Ovary (tissue), 9 donors: ENCODE measurements around the gene STARD7. TPM values are rescaled to one million over a fixed set of nuclear protein-coding genes. Genes with fewer than 3 reads are reported as not detected.

ENCODE experiments used
- DNase-seq, 5 donors: peaks; one replicate each; pipeline ENCODE4 v3.0.0-alpha.2; 2019 to 2020
- H3K27ac ChIP-seq, 2 donors: fragments of 200-600 bp; one replicate each; pipeline versions ENCODE4 v1.5.1 to v1.8.0; 2019 to 2022
- H3K27me3 ChIP-seq: fragments of 200-600 bp; one replicate; pipeline ENCODE4 v1.8.0; 2022
- H3K36me3 ChIP-seq: fragments of 200-600 bp; sonication (generic); one replicate; pipeline ENCODE4 v1.5.1; 2019
- H3K4me1 ChIP-seq: one replicate; pipeline ENCODE4 v1.8.1; 2013; ENCODE audit warnings: mild to moderate bottlenecking, moderate library complexity; ENCODE audit not compliant: insufficient read depth
- H3K4me3 ChIP-seq: fragments of 200-600 bp; sonication (generic); one replicate; pipeline ENCODE4 v1.5.1; 2017
- H3K9me3 ChIP-seq, 2 donors: fragments of 200-600 bp in 1 of 2; sonication (generic) in 1 of 2; one replicate each; pipeline versions ENCODE4 v1.5.1 to v1.8.1; 2013 to 2019; ENCODE audit warnings: mild to moderate bottlenecking in 1 of 2, moderate library complexity in 1 of 2
- CTCF ChIP-seq, 3 donors: fragments of 450-650 bp in 2 of 3; fragments of 200-600 bp in 1 of 3; IDR thresholded peaks; one replicate each; pipeline versions ENCODE4 v1.5.1 to v1.8.0; 2016 to 2022; ENCODE audit warnings: antibody characterized with exemption in 3 of 3, mild to moderate bottlenecking in 1 of 3
- EP300 ChIP-seq: sonication (generic); formaldehyde crosslinking; IDR thresholded peaks from one replicate; pipeline ENCODE4 v1.6.1; 2017; ENCODE audit warnings: antibody characterized with exemption
- POLR2A ChIP-seq: fragments of 450-650 bp; IDR thresholded peaks from one replicate; pipeline ENCODE4 v1.6.1; 2017; ENCODE audit warnings: antibody characterized with exemption, mild to moderate bottlenecking, moderate library complexity
- WGBS, 3 donors: extraction: QIAGEN DNeasy Blood & Tissue Kit in 1 of 3; methylation state at CpG; one replicate each; pipeline versions ENCODE4 v1.1.5 to v1.1.7; 2013 to 2017; 5-methylcytosine and 5-hydroxymethylcytosine counted together
- intact Hi-C, 4 donors: fragments of 100-400 bp; cut with DNase I; formaldehyde crosslinking; loops; one replicate each; pipeline versions ENCODE4 v1.11.0 to v1.15.1; 2022 to 2023
- polyA plus RNA-seq, 2 donors: library from polyadenylated mRNA; stranded (reverse); fragments of 200-250 nt in 1 of 2; fragments of 350-450 nt in 1 of 2; fragmentation: Illumina TruSeq in 1 of 2; extraction: RNeasy Lipid Tissue Mini Kit (QIAGEN cat#74804) in 1 of 2; gene quantifications; one replicate each; pipeline ENCODE4 v1.2.3, GENCODE V29; 2013 to 2014
- total RNA-seq, 7 donors: library from RNA; depleted of rRNA in 2 of 7; stranded (reverse); fragments of >200 nt in 2 of 7; fragmentation: NEBNext Ultra II Directional in 3 of 7; extraction: Animal tissue kit (Norgen Biotek cat#: 25700) in 3 of 7; gene quantifications; one replicate each; pipeline versions ENCODE4 v1.1.0 to v1.2.4, GENCODE V29; 2016 to 2023
- donor health status: DM: no; HTN: no; CAD: no; lungs with moderate emphysema.
- donor health status: DM: no; HTN: no; CAD: no.
- donor health status: Bipolar disorder and iron deficiency.
- donor health status: DM: yes; HTN: yes; CAD: no.
- donor health status: DM: no; HTN: no; CAD: no.
- donor health status: DM: yes; HTN: yes; CAD: no.

STARD7 gene
- total and polyA plus RNA-seq, 9 donors: 32.7 to 90.9 (median 73.8) TPM

GRCh38 chr2:96169868-96170507 lies 38.6 kb downstream of the STARD7 start:
- no peaks in the 10 kb centered on the region for H3K4me1 ChIP-seq
- intact Hi-C loops: loop anchor here in 1 of 4 donors (5.0 to 10.0 kb wide), 3 partner anchors 38 to 175 kb away; partner anchors contain the start of gene ANKRD36C
- H3K9me3 ChIP-seq: no peaks in the 10 kb centered on the region
- TF ChIP-seq EP300: no peak
- TF ChIP-seq POLR2A: no peak
- no peak for TF ChIP-seq CTCF (IDR thresholded peaks at IDR 0.05)
- no peak overlapping the region for H3K27ac ChIP-seq
- WGBS, 3 donors: 88 to 92% (median 88%) methylated on average over 2 of the region's 2 CpGs
- H3K27me3 ChIP-seq: no peaks in the 10 kb centered on the region
- H3K36me3 ChIP-seq: no peaks in the 10 kb centered on the region
- DNase-seq: no peak
- H3K4me3 ChIP-seq: no peak overlapping the region

- Histone ChIP-seq H3K4me3 (no peak overlapping the region), H3K27me3 (no peaks in the 10 kb centered on the region), H3K4me1 (no peaks in the 10 kb centered on the region), H3K9me3 (no peaks in the 10 kb centered on the region), H3K27ac (no peak overlapping the region), H3K36me3 (no peaks in the 10 kb centered on the region)
- DNase-seq: no peak
- 56 to 73% (median 68%) methylated on average over 6 of the region's 6 CpGs for WGBS, 3 donors
- intact Hi-C loops: no loop called here
- TF ChIP-seq POLR2A (no peak), CTCF (IDR thresholded peaks at IDR 0.05) (no peak), EP300 (no peak)
Measured at GRCh38 chr2:96167407-96168013, 41.1 kb downstream of the STARD7 start.

DNA sequence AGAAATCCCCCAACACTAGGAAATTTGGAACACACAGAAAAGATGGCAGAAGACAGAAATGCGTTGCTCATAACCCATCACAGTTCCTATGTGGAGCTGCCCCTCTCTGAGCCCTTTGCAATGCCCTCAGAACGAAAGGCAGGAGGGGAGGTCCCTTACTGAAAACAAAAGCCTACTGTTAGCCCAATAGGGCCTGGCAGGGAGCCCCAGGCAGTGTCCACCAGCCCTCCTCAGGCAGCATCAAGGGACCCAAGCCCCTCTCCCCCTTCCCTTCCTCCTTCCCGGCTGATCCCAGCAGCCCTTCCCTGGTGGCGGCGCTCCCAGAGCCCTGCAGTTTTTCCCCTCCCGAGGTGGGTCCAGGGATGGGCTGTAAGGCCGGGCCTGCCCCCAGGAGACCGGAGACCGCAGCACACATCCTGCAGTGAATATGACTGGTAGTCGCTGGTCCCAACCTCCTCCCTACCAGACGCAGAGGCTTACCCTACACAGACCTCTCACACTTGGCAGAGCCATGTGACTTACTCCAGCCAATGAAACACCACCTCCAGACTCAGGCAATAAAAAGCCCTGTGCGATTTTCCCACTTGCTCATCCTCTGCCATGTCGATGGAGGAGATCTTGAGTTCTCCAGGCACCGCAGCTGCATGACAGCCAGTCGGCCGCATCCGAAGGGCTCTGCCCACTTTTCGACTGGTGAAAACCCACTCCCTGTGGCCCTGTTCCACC lies 44.0 kb downstream of the STARD7 start:
- 81 to 88% (median 86%) methylated on average over 16 to 18 of the region's 18 CpGs for WGBS, 3 donors
- intact Hi-C loops: no loop called here
- Histone ChIP-seq H3K9me3 (no peaks in the 10 kb centered on the region), H3K4me1 (no peaks in the 10 kb centered on the region), H3K4me3 (no peak overlapping the region), H3K36me3 (no peaks in the 10 kb centered on the region), H3K27me3 (no peaks in the 10 kb centered on the region), H3K27ac (no peak overlapping the region)
- no peak for TF ChIP-seq EP300
- DNase-seq: no peak

GRCh38 chr2:96163768-96164429 lies 44.7 kb downstream of the STARD7 start:
- Histone ChIP-seq H3K4me3 (no peak overlapping the region), H3K36me3 (no peaks in the 10 kb centered on the region), H3K4me1 (no peaks in the 10 kb centered on the region), H3K27me3 (no peaks in the 10 kb centered on the region), H3K27ac (no peak overlapping the region), H3K9me3 (no peaks in the 10 kb centered on the region)
- no peak for DNase-seq
- intact Hi-C loops: no loop called here
- no peak for TF ChIP-seq CTCF (IDR thresholded peaks at IDR 0.05)
- no peak for TF ChIP-seq POLR2A
- no peak for TF ChIP-seq EP300
- 40 to 49% (median 43%) methylated on average over 13 of the region's 13 CpGs for WGBS, 3 donors
